ENCODE results near the gene LIMS2.

The LIMS2 gene

DNA sequence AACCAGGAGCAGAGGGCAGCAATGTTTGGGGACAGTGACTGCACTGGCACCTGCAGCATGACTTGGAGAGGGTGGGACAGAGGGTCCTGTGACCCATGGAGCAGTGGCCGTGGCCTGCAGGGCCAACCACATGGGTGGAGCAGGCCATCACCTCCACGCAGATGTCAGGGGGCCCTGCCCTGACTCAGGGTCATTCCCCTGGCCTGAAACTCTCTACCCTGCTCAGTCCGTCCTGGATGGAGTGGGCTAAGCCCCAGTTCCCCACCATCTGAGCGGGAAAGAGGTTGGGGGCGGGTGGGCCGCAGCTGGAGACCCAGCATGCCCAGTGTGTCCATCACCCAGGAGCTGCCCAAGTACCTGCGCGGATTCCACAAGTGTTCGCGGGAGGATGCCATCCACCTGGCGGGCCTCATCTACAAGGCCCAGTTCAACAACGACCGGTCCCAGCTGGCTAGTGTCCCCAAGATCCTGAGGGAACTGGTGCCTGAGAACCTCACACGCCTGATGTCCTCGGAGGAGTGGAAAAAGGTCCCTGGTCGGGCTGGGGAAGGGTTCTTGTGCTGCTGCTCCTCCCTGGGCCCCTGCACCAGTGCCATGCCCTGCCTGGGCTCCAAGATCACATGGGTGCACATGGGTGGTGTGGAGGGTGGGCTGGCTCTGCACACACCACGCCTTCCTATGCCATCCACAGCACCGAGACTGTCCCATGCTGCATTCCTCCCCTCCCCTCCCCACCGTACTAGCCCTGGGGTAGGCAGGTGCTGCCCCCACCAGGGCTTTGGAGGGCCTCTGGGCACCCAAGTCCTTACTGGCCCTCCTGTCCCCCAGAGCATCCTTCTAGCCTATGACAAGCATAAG lies 39.7 kb downstream of the LIMS2 start:
- Histone ChIP-seq H3K4me3 (ENCODE audit: low read length in 2 of 2) (no peak overlapping the region), H4K91ac (ENCODE audit: low read depth, low read length, poor library complexity) (no peak overlapping the region), H3K14ac (ENCODE audit: low read length) (no peak overlapping the region), H4K8ac (ENCODE audit: low read depth, low read length) (peak overlapping the region; percentile 65), H3K4me1 (ENCODE audit: control insufficient read depth in 2 of 2, insufficient read depth in 1 of 2, low read depth in 1 of 2, low read length in 2 of 2) (peaks cover 7 to 16% of the 10 kb centered on the region in 2 donors), H3K27ac (replicated peaks; ENCODE audit: low read length) (no peak overlapping the region), H2BK15ac (ENCODE audit: low read length) (peak overlapping the region; percentile 93), H3K18ac (ENCODE audit: low read length) (peak overlapping the region; percentile 57), H3K36me3 (replicated peaks in 1 of 2; ENCODE audit: control insufficient read depth in 2 of 2, insufficient read depth in 2 of 2, low read length in 2 of 2) (no peaks in the 10 kb centered on the region), H3K4ac (ENCODE audit: low read length) (no peak overlapping the region), H2AFZ (ENCODE audit: low read length) (no peak overlapping the region), H2AK5ac (ENCODE audit: low read depth, low read length) (peak overlapping the region; percentile 95), H3K9ac (ENCODE audit: low read depth, low read length, poor library complexity) (no peak overlapping the region), H3K79me1 (ENCODE audit: low read depth, low read length) (no peaks in the 10 kb centered on the region), H2BK120ac (ENCODE audit: low read depth, low read length) (peak overlapping the region; percentile 44), H3K4me2 (ENCODE audit: insufficient read depth, low read length, poor library complexity, severe bottlenecking) (no peak overlapping the region), H3K23ac (ENCODE audit: low read depth, low read length, poor library complexity) (peak overlapping the region; percentile 55), H2BK12ac (ENCODE audit: low read length) (peak overlapping the region; percentile 90), H3K27me3 (ENCODE audit: control insufficient read depth in 3 of 3, insufficient read depth in 3 of 3, low read depth in 1 of 3, low read length in 3 of 3) (no peaks in the 10 kb centered on the region), H2BK5ac (ENCODE audit: low read length) (peak overlapping the region; percentile 84), H3K9me3 (replicated peaks in 1 of 2; ENCODE audit: control insufficient read depth in 2 of 2, insufficient read depth in 1 of 2, low read depth in 1 of 2, low read length in 2 of 2) (no peaks in the 10 kb centered on the region)
- no CpG with 5 or more reads among the region's 19 CpGs for WGBS, 2 donors (ENCODE audit: extremely low coverage in 2 of 2, insufficient read length in 2 of 2, insufficient replicate concordance in 1 of 2)
- DNase-seq (ENCODE audit: low spot score): no peak

- H3K4ac ChIP-seq (ENCODE audit: low read length): no peak overlapping the region
- H3K4me3 ChIP-seq (ENCODE audit: low read length in 2 of 2): no peak overlapping the region
- H3K27me3 ChIP-seq (ENCODE audit: control insufficient read depth in 3 of 3, insufficient read depth in 3 of 3, low read depth in 1 of 3, low read length in 3 of 3): no peaks in the 10 kb centered on the region
- peak overlapping the region; percentile 95 for H2AK5ac ChIP-seq (ENCODE audit: low read depth, low read length)
- no CpG with 5 or more reads among the region's 17 CpGs for WGBS, 2 donors (ENCODE audit: extremely low coverage in 2 of 2, insufficient read length in 2 of 2, insufficient replicate concordance in 1 of 2)
- peak overlapping the region; percentile 44 for H2BK120ac ChIP-seq (ENCODE audit: low read depth, low read length)
- H3K14ac ChIP-seq (ENCODE audit: low read length): peak overlapping the region; percentile 21
- no peak overlapping the region for H2AFZ ChIP-seq (ENCODE audit: low read length)
- H3K9ac ChIP-seq (ENCODE audit: low read depth, low read length, poor library complexity): peak overlapping the region; percentile 44
- no peak overlapping the region for H4K91ac ChIP-seq (ENCODE audit: low read depth, low read length, poor library complexity)
- peak overlapping the region; percentile 57 for H3K18ac ChIP-seq (ENCODE audit: low read length)
- H3K23ac ChIP-seq (ENCODE audit: low read depth, low read length, poor library complexity): peak overlapping the region; percentile 2
- H2BK5ac ChIP-seq (ENCODE audit: low read length): peak overlapping the region; percentile 84
- H2BK15ac ChIP-seq (ENCODE audit: low read length): peak overlapping the region; percentile 89
- H3K4me1 ChIP-seq (ENCODE audit: control insufficient read depth in 2 of 2, insufficient read depth in 1 of 2, low read depth in 1 of 2, low read length in 2 of 2): peaks cover 7 to 16% of the 10 kb centered on the region in 2 donors
- H3K79me1 ChIP-seq (ENCODE audit: low read depth, low read length): no peaks in the 10 kb centered on the region
- H3K9me3 ChIP-seq (replicated peaks in 1 of 2; ENCODE audit: control insufficient read depth in 2 of 2, insufficient read depth in 1 of 2, low read depth in 1 of 2, low read length in 2 of 2): no peaks in the 10 kb centered on the region
- no peak overlapping the region for H3K4me2 ChIP-seq (ENCODE audit: insufficient read depth, low read length, poor library complexity, severe bottlenecking)
- H3K36me3 ChIP-seq (replicated peaks in 1 of 2; ENCODE audit: control insufficient read depth in 2 of 2, insufficient read depth in 2 of 2, low read length in 2 of 2): no peaks in the 10 kb centered on the region
- peak overlapping the region; percentile 17 for H4K8ac ChIP-seq (ENCODE audit: low read depth, low read length)
- no peak for DNase-seq (ENCODE audit: low spot score)
- H2BK12ac ChIP-seq (ENCODE audit: low read length): no peak overlapping the region
- H3K27ac ChIP-seq (replicated peaks; ENCODE audit: low read length): no peak overlapping the region
Observed at GRCh38 chr2:127634626-127635379, 40.5 kb downstream of the LIMS2 start.

DNA sequence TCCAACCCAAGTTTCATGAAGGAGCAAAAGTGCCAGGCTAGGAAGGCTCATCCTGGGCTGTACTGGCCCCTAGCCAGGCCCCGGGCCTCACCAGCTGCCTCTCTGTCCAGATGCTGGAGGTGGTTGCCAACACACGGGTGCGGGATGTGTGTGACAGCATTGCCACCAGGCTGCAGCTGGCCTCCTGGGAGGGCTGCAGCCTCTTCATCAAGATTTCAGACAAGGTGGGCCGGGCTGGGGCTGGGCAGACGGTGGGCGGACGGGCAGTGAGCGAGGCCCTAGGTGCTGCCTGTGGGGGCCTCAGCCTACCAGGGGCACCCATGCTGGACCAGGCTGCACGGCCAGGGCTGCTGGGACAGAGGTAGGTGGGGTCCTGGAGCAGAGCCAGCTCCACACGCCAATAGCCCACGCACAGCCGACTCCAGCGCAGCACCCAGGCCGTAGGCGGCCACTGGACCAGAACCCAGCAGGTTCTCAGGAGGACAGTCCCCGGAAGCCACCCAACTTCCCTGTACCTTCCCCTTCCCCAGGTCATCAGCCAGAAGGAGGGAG lies 41.2 kb downstream of the LIMS2 start:
- Histone ChIP-seq H3K4ac (ENCODE audit: low read length) (no peak overlapping the region), H4K91ac (ENCODE audit: low read depth, low read length, poor library complexity) (no peak overlapping the region), H3K9me3 (replicated peaks in 1 of 2; ENCODE audit: control insufficient read depth in 2 of 2, insufficient read depth in 1 of 2, low read depth in 1 of 2, low read length in 2 of 2) (no peaks in the 10 kb centered on the region), H3K27me3 (ENCODE audit: control insufficient read depth in 3 of 3, insufficient read depth in 3 of 3, low read depth in 1 of 3, low read length in 3 of 3) (no peaks in the 10 kb centered on the region), H2BK12ac (ENCODE audit: low read length) (peak overlapping the region; percentile 73), H2BK120ac (ENCODE audit: low read depth, low read length) (no peak overlapping the region), H3K18ac (ENCODE audit: low read length) (peak overlapping the region; percentile 84), H3K9ac (ENCODE audit: low read depth, low read length, poor library complexity) (no peak overlapping the region), H4K8ac (ENCODE audit: low read depth, low read length) (no peak overlapping the region), H3K4me1 (ENCODE audit: control insufficient read depth in 2 of 2, insufficient read depth in 1 of 2, low read depth in 1 of 2, low read length in 2 of 2) (peaks cover 7 to 16% of the 10 kb centered on the region in 2 donors), H2BK15ac (ENCODE audit: low read length) (peak overlapping the region; percentile 89), H2BK5ac (ENCODE audit: low read length) (peak overlapping the region; percentile 66), H3K23ac (ENCODE audit: low read depth, low read length, poor library complexity) (no peak overlapping the region), H3K4me3 (ENCODE audit: low read length in 2 of 2) (no peak overlapping the region), H3K36me3 (replicated peaks in 1 of 2; ENCODE audit: control insufficient read depth in 2 of 2, insufficient read depth in 2 of 2, low read length in 2 of 2) (no peaks in the 10 kb centered on the region), H3K4me2 (ENCODE audit: insufficient read depth, low read length, poor library complexity, severe bottlenecking) (no peak overlapping the region), H3K27ac (replicated peaks; ENCODE audit: low read length) (no peak overlapping the region), H3K79me1 (ENCODE audit: low read depth, low read length) (no peaks in the 10 kb centered on the region), H3K14ac (ENCODE audit: low read length) (no peak overlapping the region), H2AK5ac (ENCODE audit: low read depth, low read length) (peak overlapping the region; percentile 37), H2AFZ (ENCODE audit: low read length) (peak overlapping the region; percentile 66)
- no CpG with 5 or more reads among the region's 16 CpGs for WGBS, 2 donors (ENCODE audit: extremely low coverage in 2 of 2, insufficient read length in 2 of 2, insufficient replicate concordance in 1 of 2)
- no peak for DNase-seq (ENCODE audit: low spot score)

Data from neuronal stem cell (in vitro differentiated cells).